GM12864 (cell line): ENCODE results near the gene TMEM245.

Experiments
- DNase-seq: peaks from one replicate; pipeline ENCODE4 v3.0.0-alpha.2; 2011; ENCODE audit warnings: low read depth
- H3K4me3 ChIP-seq: 2 replicates; pipeline ENCODE4 v1.5.1; 2011; ENCODE audit warnings: mild to moderate bottlenecking, low read depth, low read length, control low read depth
- CTCF ChIP-seq: IDR thresholded peaks from 2 replicates; pipeline ENCODE4 v1.5.1; 2011; ENCODE audit warnings: low read depth, mild to moderate bottlenecking, moderate library complexity, low read length, control low read depth, inconsistent platforms; ENCODE audit errors: missing control alignments

The TMEM245 gene

DNA sequence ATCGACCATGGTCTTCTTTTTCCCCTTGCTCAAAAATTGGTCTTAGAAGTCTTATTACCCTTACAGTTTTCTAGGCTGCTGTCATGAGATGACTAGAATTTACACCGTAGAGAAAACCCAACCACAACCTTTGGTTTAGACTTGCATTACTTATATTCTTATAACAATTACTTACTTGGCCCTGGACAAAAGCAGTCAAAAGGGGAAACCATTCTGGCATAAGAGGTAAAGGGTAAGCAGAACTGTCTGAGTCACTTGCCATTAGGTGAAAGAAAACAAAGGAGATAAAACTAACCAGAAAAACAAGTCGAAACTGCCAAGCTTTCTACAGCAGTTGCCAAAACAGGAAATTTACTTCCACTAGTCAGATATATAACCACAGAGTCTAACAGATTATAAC is 17.9 kb downstream of the TMEM245 start:
- no peak overlapping the region for H3K4me3 ChIP-seq
- no peak for DNase-seq
- TF ChIP-seq CTCF = no peak

DNA sequence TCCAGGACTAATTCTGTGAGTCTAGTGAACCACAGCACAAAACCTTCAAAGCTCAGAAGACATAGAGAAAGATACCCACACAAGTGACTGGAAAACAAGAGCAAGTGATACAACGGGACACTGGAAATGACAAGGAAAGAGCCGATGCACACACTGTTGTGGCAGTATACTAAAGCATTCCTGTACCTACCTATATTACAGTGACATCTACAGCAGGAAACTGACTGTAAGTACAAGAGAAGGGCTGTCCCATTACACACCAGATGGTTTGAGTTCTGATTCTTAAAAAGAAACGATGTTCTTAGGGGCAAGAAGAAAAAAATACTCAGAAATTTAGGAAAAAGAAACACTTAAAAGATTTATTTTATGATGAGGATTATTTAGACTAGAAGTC is 18.5 kb downstream of the TMEM245 start:
- DNase-seq = no peak
- H3K4me3 ChIP-seq = no peak overlapping the region
- no peak for TF ChIP-seq CTCF

DNA sequence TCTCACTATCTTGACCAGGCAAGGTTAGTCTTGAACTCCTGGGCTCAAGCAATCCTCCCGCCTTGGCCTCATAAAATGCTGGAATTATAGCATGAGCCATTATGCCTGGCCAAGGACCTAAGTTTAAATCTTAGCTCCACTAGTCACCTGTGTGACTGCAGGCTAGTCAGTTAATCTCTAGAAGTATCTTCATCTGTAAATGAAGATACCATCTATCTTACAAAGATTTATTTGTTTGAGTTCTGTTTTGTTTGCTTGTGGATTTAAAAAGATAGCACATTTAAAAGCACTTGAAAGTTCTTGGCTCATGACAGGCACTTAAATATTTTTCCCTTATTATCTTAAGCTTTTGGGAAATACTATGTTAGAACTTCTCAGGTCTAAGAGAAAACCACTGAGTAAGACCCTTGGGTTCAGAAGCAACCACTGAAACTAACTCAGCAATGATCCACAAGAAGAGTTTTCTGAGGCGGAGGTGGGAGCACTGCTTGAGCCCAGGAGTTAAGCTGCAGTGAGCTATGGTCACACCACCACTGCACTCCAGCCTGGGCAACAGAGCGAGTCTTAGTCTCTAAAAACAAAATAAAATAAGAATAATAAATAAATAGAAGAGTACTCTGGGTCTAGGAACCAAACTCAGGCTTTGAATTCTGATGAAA is 19.1 kb downstream of the TMEM245 start:
- H3K4me3 ChIP-seq = no peak overlapping the region
- DNase-seq = no peak
- no peak for TF ChIP-seq CTCF

DNA sequence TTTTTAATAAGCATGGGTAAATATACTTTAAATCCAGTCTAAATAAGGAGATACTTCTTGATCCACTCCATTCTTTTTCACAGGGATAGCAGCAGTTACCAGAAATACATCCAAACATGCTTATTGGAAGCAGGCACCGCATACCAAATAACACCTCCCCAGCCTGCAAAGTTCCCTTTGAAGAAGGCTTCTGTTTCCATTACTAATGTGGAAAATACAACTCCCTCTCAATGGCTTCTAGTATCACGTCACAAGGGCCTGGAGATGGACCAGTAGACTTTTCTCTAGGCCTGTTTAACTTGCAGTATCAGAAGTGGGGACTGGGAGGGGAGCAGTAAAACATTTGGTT is 20.8 kb downstream of the TMEM245 start:
- TF ChIP-seq CTCF = no peak
- no peak overlapping the region for H3K4me3 ChIP-seq
- DNase-seq = no peak

- no peak for DNase-seq
- TF ChIP-seq CTCF = no peak
- H3K4me3 ChIP-seq = no peak overlapping the region
Measured at GRCh38 chr9:109098171-109098959, 21.4 kb downstream of the TMEM245 start.

DNA sequence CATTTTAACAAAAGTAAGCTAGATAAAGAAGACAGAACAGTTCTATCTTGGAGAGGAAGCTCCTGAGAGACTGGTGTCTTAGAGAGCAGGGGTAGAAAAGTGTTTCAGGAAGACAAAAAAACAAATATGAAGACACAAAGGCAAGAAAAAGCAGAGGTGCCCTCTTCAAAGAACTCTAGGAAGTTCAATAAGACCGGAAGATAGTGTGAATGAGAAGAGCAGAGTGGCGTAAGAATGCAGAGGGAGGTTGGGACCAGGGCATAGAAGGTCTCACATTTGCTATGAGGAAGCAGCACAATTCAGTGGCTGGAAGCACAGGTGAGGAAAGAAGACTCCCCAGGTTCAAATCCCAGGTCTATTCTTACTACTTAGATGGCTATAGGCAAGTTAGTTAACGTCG is 22.6 kb downstream of the TMEM245 start:
- H3K4me3 ChIP-seq = no peak overlapping the region
- no peak for TF ChIP-seq CTCF
- DNase-seq = no peak

- no peak for TF ChIP-seq CTCF
Measured at GRCh38 chr9:109095321-109095720, 24.4 kb downstream of the TMEM245 start.

More at GRCh38 chr9:109095321-109095720, 24.4 kb downstream of the TMEM245 start:
- DNase-seq = no peak
- no peak overlapping the region for H3K4me3 ChIP-seq
